Brain pericyte (primary cell): ENCODE data around the gene KDM6A.
"Not testable (repeated sequence)": the region's sequence is repeated elsewhere in the genome, so short reads cannot be mapped to it uniquely, and the experiment has no call there.

Source experiments
- DNase-seq: peaks from one replicate; pipeline ENCODE4 v3.0.0-alpha.2; 2012; ENCODE audit warnings: low read depth, low spot score

The KDM6A gene

GRCh38 chrX:44961817-44962607 lies 89.0 kb downstream of the KDM6A start:
- DNase-seq = no peak

GRCh38 chrX:44962944-44963343 lies 90.0 kb downstream of the KDM6A start:
- DNase-seq = no peak

- no peak for DNase-seq
These were observed 94.2 kb downstream of the KDM6A start for GRCh38 chrX:44967221-44967620.

GRCh38 chrX:44970709-44971108 lies 97.7 kb downstream of the KDM6A start:
- DNase-seq = no peak

- no peak for DNase-seq
These were observed 98.7 kb downstream of the KDM6A start for GRCh38 chrX:44971674-44972073.

- no peak for DNase-seq
These were observed 99.1 kb downstream of the KDM6A start for GRCh38 chrX:44972132-44972531.

GRCh38 chrX:44973420-44973932 lies 100.5 kb downstream of the KDM6A start:
- no peak for DNase-seq

GRCh38 chrX:44974451-44974850 lies 101.5 kb downstream of the KDM6A start:
- DNase-seq = no peak

- DNase-seq = no peak
These were observed 102.8 kb downstream of the KDM6A start for GRCh38 chrX:44975666-44976263.

- no peak for DNase-seq
These were observed 106.0 kb downstream of the KDM6A start for GRCh38 chrX:44978976-44979375.

GRCh38 chrX:44980403-44980802 lies 107.4 kb downstream of the KDM6A start:
- DNase-seq = no peak

- no peak for DNase-seq
These were observed 107.9 kb downstream of the KDM6A start for GRCh38 chrX:44980883-44981282.

GRCh38 chrX:44989995-44990770 lies 117.2 kb downstream of the KDM6A start:
- DNase-seq = no peak

GRCh38 chrX:44992775-44993174 lies 119.8 kb downstream of the KDM6A start:
- no peak for DNase-seq

GRCh38 chrX:44996277-44996676 lies 123.3 kb downstream of the KDM6A start:
- DNase-seq = no peak

GRCh38 chrX:44997282-44997812 lies 124.4 kb downstream of the KDM6A start:
- DNase-seq = no peak

- DNase-seq = no peak
These were observed 124.9 kb downstream of the KDM6A start for GRCh38 chrX:44997888-44998287.

- not testable (repeated sequence) for DNase-seq
These were observed 126.2 kb downstream of the KDM6A start for GRCh38 chrX:44999237-44999636.

GRCh38 chrX:44999872-45000271 lies 126.9 kb downstream of the KDM6A start:
- not testable (repeated sequence) for DNase-seq

GRCh38 chrX:45001048-45001447 lies 128.1 kb downstream of the KDM6A start:
- no peak for DNase-seq

- no peak for DNase-seq
These were observed 130.1 kb downstream of the KDM6A start for GRCh38 chrX:45003085-45003484.
